HG03439 (cell line): ENCODE measurements around the gene DLGAP4.

ENCODE experiments used
- ATAC-seq: cut with Tn5 transposase; IDR thresholded peaks from one replicate; pipeline ENCODE4 v1.9.1; 2021; ENCODE audit warnings: mild to moderate bottlenecking, moderate library complexity; ENCODE audit not compliant: unreplicated experiment

The DLGAP4 gene

GRCh38 chr20:36320898-36321695 is 15.0 kb downstream of the DLGAP4 start:
- ATAC-seq: no peak

GRCh38 chr20:36322131-36322530 is 16.0 kb downstream of the DLGAP4 start:
- no peak for ATAC-seq

DNA sequence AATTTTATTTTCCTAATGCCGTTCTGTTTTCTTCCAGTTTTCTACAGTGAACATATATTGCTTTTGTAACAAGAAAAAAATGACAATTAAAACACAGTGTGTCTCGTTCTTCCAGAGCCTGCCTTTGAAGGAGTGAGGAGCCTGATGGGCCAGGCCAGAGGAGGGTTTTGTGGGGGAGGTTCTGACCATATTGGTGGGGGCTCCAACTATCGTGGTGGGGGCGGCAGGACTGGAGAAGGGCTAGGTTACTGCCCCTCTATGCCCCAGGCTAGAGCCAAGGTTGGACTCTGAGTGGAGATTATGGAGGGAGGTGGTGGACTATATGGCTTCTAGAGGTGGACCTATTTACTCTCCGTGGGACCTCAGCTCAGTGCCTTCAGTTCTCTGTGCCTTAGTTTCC is 24.0 kb downstream of the DLGAP4 start:
- no peak for ATAC-seq

- no peak for ATAC-seq
Measured at GRCh38 chr20:36331209-36331608, 25.1 kb downstream of the DLGAP4 start.

GRCh38 chr20:36333841-36334240 is 27.7 kb downstream of the DLGAP4 start:
- ATAC-seq: no peak

DNA sequence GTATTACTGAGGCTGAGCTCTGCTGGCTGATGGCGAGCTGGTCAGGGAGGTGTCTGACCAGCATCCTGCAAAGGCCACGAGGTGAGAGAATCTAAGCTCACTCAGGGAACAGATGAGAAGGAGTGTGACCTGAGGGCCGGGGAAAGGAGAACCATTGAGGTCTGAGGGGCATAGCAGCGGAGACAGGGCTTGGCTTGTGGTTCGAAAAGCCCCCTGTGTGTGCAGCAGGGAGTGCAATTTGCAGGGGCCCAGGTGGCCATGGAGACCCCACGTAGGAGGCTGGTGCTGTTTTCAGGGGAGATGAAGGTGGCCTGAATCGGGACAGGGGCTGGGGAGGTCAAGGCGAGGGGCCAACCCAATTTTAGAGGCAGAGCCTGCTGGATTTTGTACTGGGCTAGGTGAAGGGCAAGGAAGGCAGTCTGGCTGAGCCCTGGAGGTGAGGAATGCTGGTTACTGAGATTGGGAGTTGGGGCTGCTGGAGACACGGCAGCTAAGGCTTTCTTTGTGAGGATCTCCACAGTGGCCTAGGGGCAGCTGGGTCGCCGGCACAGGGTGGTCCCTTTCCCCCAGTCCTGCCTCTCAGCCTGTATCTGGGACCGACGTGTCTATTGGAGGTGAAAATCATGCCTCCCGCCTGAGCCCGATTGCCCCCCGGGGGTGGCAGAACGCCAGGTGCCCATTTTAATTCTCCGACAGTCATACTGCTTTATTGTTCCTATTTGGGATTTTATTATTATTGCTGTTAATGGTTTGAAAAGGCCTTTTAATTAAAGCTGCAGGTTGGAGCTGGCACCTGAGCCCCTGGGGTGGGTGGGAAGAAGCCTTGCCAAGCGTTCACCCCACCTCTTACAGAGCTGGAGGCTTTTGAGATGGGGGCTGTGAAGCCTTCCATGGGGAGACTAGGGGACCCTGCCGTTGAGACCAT is 28.4 kb downstream of the DLGAP4 start:
- ATAC-seq: no peak

- ATAC-seq: no peak
Measured at GRCh38 chr20:36335206-36335870, 29.2 kb downstream of the DLGAP4 start.

DNA sequence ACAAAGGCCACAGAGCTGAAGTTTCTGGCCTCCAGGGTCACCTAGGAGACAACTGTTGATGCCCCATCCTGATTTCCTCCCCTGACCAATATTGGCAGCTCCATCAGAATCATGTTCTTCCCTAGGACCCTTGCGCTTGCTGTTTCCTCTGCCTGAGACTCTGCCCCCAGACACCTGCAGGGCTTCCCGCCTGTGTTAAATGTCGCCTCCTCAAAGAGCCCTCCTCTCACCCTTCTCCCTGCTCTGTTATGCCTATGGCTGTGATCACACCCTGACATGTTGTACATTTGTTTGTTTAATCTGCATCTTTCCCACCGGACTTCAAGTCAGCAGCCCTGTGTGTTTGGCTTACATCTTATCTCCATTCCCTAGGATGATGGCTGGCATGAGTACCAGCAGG is 30.1 kb downstream of the DLGAP4 start:
- no peak for ATAC-seq

- ATAC-seq: no peak
Measured at GRCh38 chr20:36336954-36337704, 31.0 kb downstream of the DLGAP4 start.

DNA sequence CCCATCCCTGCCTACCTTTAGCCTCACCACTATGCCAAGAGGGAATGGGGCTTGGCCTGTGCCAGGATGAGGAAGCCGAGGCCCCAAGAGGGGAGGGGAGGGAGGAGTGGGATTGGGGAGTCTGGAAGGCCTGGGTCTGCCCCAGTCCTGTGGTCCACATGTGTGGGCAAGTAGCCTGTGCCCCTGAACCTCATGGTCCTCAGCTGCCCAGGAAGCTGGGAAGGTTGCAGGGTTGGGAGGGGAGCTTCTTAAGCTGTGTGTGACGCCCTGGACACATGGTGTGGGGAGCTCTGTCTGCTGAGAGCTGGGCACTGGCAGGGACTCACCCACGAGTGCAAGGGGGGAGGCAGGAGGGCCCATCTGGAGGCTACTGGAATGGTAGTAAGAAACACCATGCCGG is 31.7 kb downstream of the DLGAP4 start:
- ATAC-seq: no peak

DNA sequence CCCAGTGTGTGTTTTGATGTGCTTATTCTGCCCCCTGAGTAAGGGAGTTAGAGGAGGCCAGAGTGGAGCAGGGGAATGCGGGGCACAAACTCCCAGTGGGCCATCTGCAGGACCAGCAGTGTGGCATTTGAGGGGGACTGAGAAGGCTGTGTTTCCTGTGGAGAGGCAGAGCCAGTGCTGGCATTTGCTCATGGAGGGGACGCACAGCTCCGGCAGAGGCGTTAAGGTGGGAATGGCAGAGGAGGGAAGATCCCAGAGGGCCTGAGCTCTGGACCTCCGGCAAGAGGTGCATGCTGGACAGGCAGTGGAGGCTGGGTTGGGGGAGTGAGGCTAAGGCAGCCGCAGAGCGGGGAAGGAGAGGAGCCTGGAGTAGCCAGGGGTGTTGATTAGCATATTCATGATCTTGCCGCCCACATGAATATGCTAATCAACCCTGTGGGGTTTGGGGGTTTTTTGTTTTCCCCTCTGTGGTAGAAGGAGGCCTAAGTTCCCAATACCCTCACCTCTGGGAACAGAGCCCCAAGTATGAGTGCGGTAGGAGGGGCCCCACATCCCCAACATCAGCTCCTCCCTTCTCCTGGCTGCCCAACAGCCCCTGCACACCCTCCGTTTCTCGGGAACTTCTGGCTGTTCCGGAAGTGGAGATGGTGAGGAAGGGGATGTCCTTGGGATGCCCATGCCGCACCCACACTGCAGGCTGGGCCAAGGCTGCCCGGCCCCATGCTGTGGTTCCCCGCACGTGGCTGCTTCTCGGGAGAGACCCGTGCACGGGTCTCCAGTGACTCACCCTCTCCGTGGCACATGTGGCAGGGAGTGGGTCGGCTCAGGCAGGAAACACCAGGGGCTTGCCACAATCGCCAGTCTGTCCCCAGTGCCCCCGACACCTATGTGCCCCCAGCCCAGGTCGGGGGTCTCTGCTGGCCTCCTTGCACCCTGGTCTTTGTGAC is 33.8 kb downstream of the DLGAP4 start:
- ATAC-seq: no peak

DNA sequence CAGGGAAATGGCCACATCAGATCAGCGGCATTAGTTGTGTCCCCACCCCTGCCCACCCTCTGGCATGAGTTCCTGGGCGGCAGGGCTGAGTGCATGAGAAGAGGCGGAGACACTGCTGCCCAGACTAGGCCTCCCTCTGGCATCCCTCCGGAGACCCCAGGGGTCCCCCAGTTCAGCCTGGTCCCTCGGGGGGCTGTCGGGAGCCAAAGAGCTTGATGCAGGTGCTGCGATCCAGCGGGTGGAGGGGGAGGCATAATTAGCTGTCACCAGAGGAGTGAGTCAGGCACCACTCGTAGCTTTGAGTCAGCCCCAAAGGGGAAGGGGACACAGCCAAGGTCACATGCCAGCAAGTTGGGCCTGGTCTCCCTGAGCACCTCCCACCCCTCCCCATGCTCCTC is 34.5 kb downstream of the DLGAP4 start:
- ATAC-seq: no peak

- ATAC-seq: no peak
Measured at GRCh38 chr20:36341331-36342020, 35.3 kb downstream of the DLGAP4 start.

DNA sequence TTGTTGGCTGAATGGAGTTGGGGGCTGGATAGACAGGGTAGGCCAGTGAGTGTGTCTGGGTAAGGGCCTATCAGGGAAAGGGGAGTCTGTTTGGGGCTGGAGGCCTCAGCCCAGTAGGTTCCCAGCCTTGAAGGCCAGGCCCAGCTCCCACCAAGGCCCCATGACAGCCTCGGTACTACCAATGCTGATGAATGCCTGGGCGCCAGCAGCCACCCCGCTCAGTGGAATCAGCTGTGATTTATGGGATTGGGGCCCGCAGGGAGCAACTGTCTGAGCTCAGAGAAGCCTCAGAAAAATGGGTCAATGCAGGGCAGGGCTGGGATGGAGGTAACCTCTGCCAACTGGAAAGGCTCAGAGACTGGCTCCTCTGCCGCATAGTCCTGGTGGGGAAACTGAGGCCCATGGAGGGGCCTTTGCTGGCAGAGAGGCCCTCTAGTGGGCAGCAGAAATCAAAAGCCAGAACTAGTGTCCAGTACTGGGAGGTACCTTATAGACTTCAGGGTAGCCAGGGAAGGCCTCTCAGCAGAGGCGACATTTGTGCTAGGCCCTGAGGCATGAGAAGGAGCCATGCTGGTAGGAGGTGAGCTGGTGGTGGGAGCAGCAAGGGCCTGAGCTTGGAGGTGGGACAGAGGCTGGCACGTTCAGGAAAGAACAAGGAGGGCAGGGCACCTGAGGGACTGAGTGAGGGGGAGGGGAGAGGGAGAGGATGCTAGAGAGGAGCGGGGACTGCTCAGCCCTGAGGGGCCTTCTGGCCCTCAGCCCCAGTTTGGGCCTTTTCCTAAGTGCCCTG is 36.4 kb downstream of the DLGAP4 start:
- no peak for ATAC-seq

- no peak for ATAC-seq
Measured at GRCh38 chr20:36343641-36344040, 37.5 kb downstream of the DLGAP4 start.

- ATAC-seq: no peak
Measured at GRCh38 chr20:36344517-36345132, 38.5 kb downstream of the DLGAP4 start.

GRCh38 chr20:36346256-36346655 is 40.1 kb downstream of the DLGAP4 start:
- no peak for ATAC-seq
